Calu3 (cell line): ENCODE data around the gene FILIP1. TPM values are rescaled to one million over a fixed set of nuclear protein-coding genes. Genes with fewer than 3 reads are reported as not detected.

Experiments
- BruUV-seq: library from RNA; stranded (reverse); fragments of 400-500 nt; replicated peaks from 2 replicates; lab custom pipeline; 2021; lab: Mats Ljungman, UMichigan
- CTCF ChIA-PET: fragments of 300-600 bp; sonication (Branson Sonifier 250); formaldehyde crosslinking; loops from one replicate; lab custom pipeline; 2022; ENCODE audit warnings: antibody characterized with exemption; lab: Charles Lee
- DNase-seq: peaks from one replicate; pipeline ENCODE4 v3.0.0; 2022
- H3K27ac Mint-ChIP-seq: one replicate; pipeline ENCODE4 v1.8.0; 2022; ENCODE audit warnings: mixed read lengths; ENCODE audit not compliant: unreplicated experiment
- H3K27me3 Mint-ChIP-seq: one replicate; pipeline ENCODE4 v1.8.0; 2022; ENCODE audit warnings: mixed read lengths; ENCODE audit not compliant: unreplicated experiment
- H3K36me3 Mint-ChIP-seq: one replicate; pipeline ENCODE4 v1.8.0; 2022; ENCODE audit warnings: mild to moderate bottlenecking, moderate library complexity, mixed read lengths; ENCODE audit not compliant: insufficient read depth, unreplicated experiment
- H3K4me1 Mint-ChIP-seq: one replicate; pipeline ENCODE4 v1.8.0; 2022; ENCODE audit warnings: mild to moderate bottlenecking, low read depth, mixed read lengths; ENCODE audit not compliant: unreplicated experiment
- H3K4me3 Mint-ChIP-seq: one replicate; pipeline ENCODE4 v1.8.0; 2022; ENCODE audit warnings: mild to moderate bottlenecking, low read depth, moderate library complexity, mixed read lengths; ENCODE audit not compliant: unreplicated experiment
- H3K9me3 Mint-ChIP-seq: one replicate; pipeline ENCODE4 v1.8.0; 2022; ENCODE audit warnings: low read depth, mixed read lengths; ENCODE audit not compliant: unreplicated experiment
- intact Hi-C: fragments of 100-400 bp; cut with micrococcal nuclease; formaldehyde crosslinking; loops from one replicate; pipeline ENCODE4 v1.10.0; 2022; ENCODE audit not compliant: unreplicated experiment
- total RNA-seq: library from RNA; stranded (reverse); gene quantifications from 2 replicates; pipeline ENCODE4 v1.2.3, GENCODE V29; 2022
- TF ChIP-seq, protein P1 (sequence below): fragments of 200-600 bp; IDR thresholded peaks from one replicate; pipeline ENCODE4 v1.8.0; 2022; ENCODE audit warnings: antibody characterized with exemption; ENCODE audit not compliant: unreplicated experiment

FILIP1 gene
- total RNA-seq, 1 experiment from 2014 or later = not detected

DNA sequence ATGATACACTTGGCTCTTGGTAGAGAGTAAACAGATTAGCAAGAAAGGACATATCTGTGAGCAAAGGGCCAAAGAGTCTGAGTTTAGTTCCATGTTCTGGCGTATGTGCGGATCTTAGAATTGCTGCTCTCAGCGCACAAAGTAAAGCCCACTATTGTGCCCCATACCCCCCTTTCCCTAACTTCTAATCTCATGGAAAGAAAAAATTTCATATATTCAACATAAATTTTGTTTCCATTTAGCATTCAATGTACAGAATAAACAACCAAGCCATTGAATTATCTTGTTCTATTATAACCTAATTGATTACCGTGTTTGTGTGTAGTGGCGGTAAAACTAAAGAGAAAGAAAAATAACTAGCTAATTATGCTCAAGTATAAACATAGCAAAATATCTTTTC lies 30.5 kb downstream of the FILIP1 start:
- CTCF ChIA-PET = no interaction called here
- TF ChIP-seq, protein P1, sequence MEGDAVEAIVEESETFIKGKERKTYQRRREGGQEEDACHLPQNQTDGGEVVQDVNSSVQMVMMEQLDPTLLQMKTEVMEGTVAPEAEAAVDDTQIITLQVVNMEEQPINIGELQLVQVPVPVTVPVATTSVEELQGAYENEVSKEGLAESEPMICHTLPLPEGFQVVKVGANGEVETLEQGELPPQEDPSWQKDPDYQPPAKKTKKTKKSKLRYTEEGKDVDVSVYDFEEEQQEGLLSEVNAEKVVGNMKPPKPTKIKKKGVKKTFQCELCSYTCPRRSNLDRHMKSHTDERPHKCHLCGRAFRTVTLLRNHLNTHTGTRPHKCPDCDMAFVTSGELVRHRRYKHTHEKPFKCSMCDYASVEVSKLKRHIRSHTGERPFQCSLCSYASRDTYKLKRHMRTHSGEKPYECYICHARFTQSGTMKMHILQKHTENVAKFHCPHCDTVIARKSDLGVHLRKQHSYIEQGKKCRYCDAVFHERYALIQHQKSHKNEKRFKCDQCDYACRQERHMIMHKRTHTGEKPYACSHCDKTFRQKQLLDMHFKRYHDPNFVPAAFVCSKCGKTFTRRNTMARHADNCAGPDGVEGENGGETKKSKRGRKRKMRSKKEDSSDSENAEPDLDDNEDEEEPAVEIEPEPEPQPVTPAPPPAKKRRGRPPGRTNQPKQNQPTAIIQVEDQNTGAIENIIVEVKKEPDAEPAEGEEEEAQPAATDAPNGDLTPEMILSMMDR = no peak
- Mint-ChIP-seq H3K36me3 (no peaks in the 10 kb centered on the region), H3K4me1 (no peaks in the 10 kb centered on the region), H3K27me3 (no peaks in the 10 kb centered on the region), H3K4me3 (no peak overlapping the region), H3K9me3 (no peaks in the 10 kb centered on the region), H3K27ac (no peak overlapping the region)
- no TSS peak for BruUV-seq
- intact Hi-C loops = no loop called here
- DNase-seq = no peak

DNA sequence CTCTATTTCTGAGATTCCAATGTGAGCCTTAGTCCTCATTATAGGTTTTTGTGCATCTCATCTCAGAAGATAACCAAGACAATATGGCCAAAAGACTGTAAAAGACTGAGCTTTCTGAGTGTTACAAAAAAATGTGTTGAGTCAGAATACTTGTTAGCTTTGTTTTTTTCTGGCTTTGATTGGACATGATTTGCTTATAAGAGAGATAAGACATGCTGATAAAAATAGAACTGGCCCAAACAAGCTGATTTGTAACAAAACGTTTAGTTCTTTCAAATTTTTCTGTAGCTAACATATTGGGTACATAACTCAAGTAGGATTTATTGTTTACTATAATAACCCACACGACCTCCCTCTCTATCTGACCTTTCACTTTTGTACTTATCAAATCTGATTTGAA lies 32.9 kb downstream of the FILIP1 start:
- no peak overlapping the region for H3K27ac Mint-ChIP-seq
- intact Hi-C loops = no loop called here
- CTCF ChIA-PET = no interaction called here
- no peak overlapping the region for H3K4me3 Mint-ChIP-seq
- no peaks in the 10 kb centered on the region for H3K27me3 Mint-ChIP-seq
- H3K9me3 Mint-ChIP-seq = no peaks in the 10 kb centered on the region
- BruUV-seq = no TSS peak
- TF ChIP-seq, protein P1 = no peak
- no peak for DNase-seq
- no peaks in the 10 kb centered on the region for H3K4me1 Mint-ChIP-seq
- H3K36me3 Mint-ChIP-seq = no peaks in the 10 kb centered on the region

DNA sequence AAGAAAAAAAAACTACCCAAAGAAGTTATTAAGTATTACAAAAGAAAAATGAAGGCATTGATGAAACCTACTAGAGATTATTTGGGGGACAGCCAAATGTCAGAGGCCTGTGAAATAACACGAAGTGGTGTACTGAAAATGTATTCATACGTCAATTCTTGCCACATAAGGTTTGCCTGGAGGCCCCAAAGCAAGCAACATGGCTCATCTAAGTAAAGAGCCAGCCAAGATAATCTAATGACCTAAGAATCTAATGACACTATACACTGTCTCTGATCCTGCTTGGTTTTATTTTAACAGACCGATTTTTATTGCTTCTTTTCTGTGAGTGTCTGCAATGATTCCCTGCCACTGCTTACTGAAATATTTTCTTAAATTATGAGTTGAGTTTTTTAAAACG lies 34.7 kb downstream of the FILIP1 start:
- Mint-ChIP-seq H3K9me3 (no peaks in the 10 kb centered on the region), H3K27ac (no peak overlapping the region), H3K4me3 (no peak overlapping the region), H3K27me3 (no peaks in the 10 kb centered on the region), H3K4me1 (no peaks in the 10 kb centered on the region), H3K36me3 (no peaks in the 10 kb centered on the region)
- no peak for DNase-seq
- CTCF ChIA-PET = no interaction called here
- no TSS peak for BruUV-seq
- intact Hi-C loops = no loop called here
- TF ChIP-seq, protein P1 = no peak

DNA sequence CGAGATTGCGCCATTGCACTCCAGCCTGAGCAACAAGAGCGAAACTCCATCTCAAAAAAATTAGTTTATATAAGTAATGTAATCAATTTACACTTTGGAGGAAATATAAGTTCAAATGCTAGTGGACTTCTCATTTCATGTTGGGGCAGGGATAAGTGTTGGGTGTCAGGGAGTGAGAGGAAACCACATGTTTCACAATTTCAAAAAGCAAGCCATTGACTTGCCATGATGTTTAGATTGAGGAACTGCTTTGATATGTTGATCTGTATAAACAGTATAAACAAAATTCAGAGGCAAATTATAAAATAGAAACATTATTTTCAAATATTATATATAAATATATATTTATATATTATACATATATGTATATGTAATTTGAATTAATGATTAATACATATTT lies 42.7 kb downstream of the FILIP1 start:
- DNase-seq = no peak
- H3K4me3 Mint-ChIP-seq = no peak overlapping the region
- TF ChIP-seq, protein P1 = no peak
- H3K27me3 Mint-ChIP-seq = no peaks in the 10 kb centered on the region
- BruUV-seq = no TSS peak
- H3K36me3 Mint-ChIP-seq = no peaks in the 10 kb centered on the region
- intact Hi-C loops = no loop called here
- CTCF ChIA-PET = no interaction called here
- no peaks in the 10 kb centered on the region for H3K4me1 Mint-ChIP-seq
- no peaks in the 10 kb centered on the region for H3K9me3 Mint-ChIP-seq
- no peak overlapping the region for H3K27ac Mint-ChIP-seq
